Body of pancreas (tissue), 4 donors: ENCODE measurements around the gene GRID2.

ENCODE experiments used
- CTCF ChIP-seq, 7 experiments: fragments of 450-650 bp in 4 of 7; fragments of 200-600 bp in 3 of 7; sonication (generic) in 3 of 7; IDR thresholded peaks; one replicate each; pipeline ENCODE4 v1.5.1; 2016 to 2019; ENCODE audit warnings: antibody characterized with exemption in 7 of 7
- POLR2A ChIP-seq, 3 donors: fragments of 450-650 bp; IDR thresholded peaks; one replicate each; pipeline ENCODE4 v1.6.1; 2016; ENCODE audit warnings: antibody characterized with exemption in 3 of 3, mild to moderate bottlenecking in 2 of 3

GRCh38 chr4:92952897-92953296, 649.1 kb downstream of the GRID2 start:
- TF ChIP-seq CTCF (IDR thresholded peaks at IDR 0.05) (no peak), POLR2A (IDR thresholded peaks at IDR 0.05) (no peak)
